GM21576 (cell line): ENCODE results near the gene INSC.
A peak's percentile ranks its signal among the peaks of the same experiment; 100 is the strongest.

ENCODE experiments used
- ATAC-seq: cut with Tn5 transposase; IDR thresholded peaks from one replicate; pipeline ENCODE4 v1.9.1; 2021; ENCODE audit warnings: mild to moderate bottlenecking, moderate library complexity; ENCODE audit not compliant: unreplicated experiment

Gene INSC

GRCh38 chr11:15180212-15180792 is 65.6 kb downstream of the INSC start:
- ATAC-seq, result peak; percentile 83

GRCh38 chr11:15182372-15182771 is 67.6 kb downstream of the INSC start:
- no peak for ATAC-seq

- no peak for ATAC-seq
Observed at GRCh38 chr11:15185021-15185420, 70.3 kb downstream of the INSC start.

- ATAC-seq, result no peak
Observed at GRCh38 chr11:15186146-15186545, 71.4 kb downstream of the INSC start.

GRCh38 chr11:15189189-15189588 is 74.5 kb downstream of the INSC start:
- ATAC-seq, result no peak

- no peak for ATAC-seq
Observed at GRCh38 chr11:15189641-15190365, 75.1 kb downstream of the INSC start.

GRCh38 chr11:15190611-15191010 is 75.9 kb downstream of the INSC start:
- ATAC-seq, result no peak

GRCh38 chr11:15192005-15192556 is 77.4 kb downstream of the INSC start:
- no peak for ATAC-seq

GRCh38 chr11:15194671-15195415 is 80.1 kb downstream of the INSC start:
- ATAC-seq, result no peak

GRCh38 chr11:15195454-15196200 is 80.9 kb downstream of the INSC start:
- no peak for ATAC-seq

- ATAC-seq, result no peak
Observed at GRCh38 chr11:15196704-15197103, 82.0 kb downstream of the INSC start.

- ATAC-seq, result no peak
Observed at GRCh38 chr11:15197696-15198095, 83.0 kb downstream of the INSC start.

GRCh38 chr11:15198284-15198683 is 83.6 kb downstream of the INSC start:
- no peak for ATAC-seq

GRCh38 chr11:15199693-15200092 is 85.0 kb downstream of the INSC start:
- no peak for ATAC-seq

- ATAC-seq, result no peak
Observed at GRCh38 chr11:15200696-15201095, 86.0 kb downstream of the INSC start.

- ATAC-seq, result no peak
Observed at GRCh38 chr11:15201586-15201985, 86.9 kb downstream of the INSC start.

- no peak for ATAC-seq
Observed at GRCh38 chr11:15202626-15203025, 87.9 kb downstream of the INSC start.

GRCh38 chr11:15204711-15205110 is 90.0 kb downstream of the INSC start:
- ATAC-seq, result no peak

- ATAC-seq, result no peak
Observed at GRCh38 chr11:15206791-15207190, 92.1 kb downstream of the INSC start.

GRCh38 chr11:15208378-15209222 is 93.9 kb downstream of the INSC start:
- peak; percentile 94 for ATAC-seq
